ENCODE results near the gene SUGCT. TPM values are rescaled to one million over a fixed set of nuclear protein-coding genes. Genes with fewer than 3 reads are reported as not detected.

SUGCT gene
- total RNA-seq, 1 donor from 2014 or later = 12.0 TPM

Small RNAs within 50 kb of the gene (small RNA-seq; reads per million reads assigned to genes)
- gene AC006023.1 (not detected), gene AC006023.2 (not detected)

Other genes with a start within 250 kb of the SUGCT start
- 81.9 TPM for gene CDK13, start 184.7 kb upstream of the SUGCT start, total RNA-seq
- gene MPLKIP, start 383 bp upstream of the SUGCT start, total RNA-seq = 3.1 TPM